GM18519 (cell line): ENCODE results near the gene LOC128125822.
"Not testable (repeated sequence)": the region's sequence is repeated elsewhere in the genome, so short reads cannot be mapped to it uniquely, and the experiment has no call there.

Source experiments
- ATAC-seq: cut with Tn5 transposase; IDR thresholded peaks from one replicate; pipeline ENCODE4 v1.9.1; 2021; ENCODE audit warnings: mild to moderate bottlenecking, moderate library complexity; ENCODE audit not compliant: unreplicated experiment, low FRiP score

The LOC128125822 gene

GRCh38 chr6:63572044-63572746 lies at the start of gene LOC128125822, which contains the start of gene PTP4A1:
Gene LOC128125822 (plus strand): TSS chr6:63572480.
Gene PTP4A1 (plus strand): TSS chr6:63572480. CDS start chr6:63576881, 4,401 bp downstream.
- peak; percentile 94 for ATAC-seq

- ATAC-seq: not testable (repeated sequence)
These were observed 49.4 kb upstream of the LOC128125822 start for GRCh38 chr6:63522911-63523287.

- ATAC-seq: no peak
These were observed 48.6 kb upstream of the LOC128125822 start for GRCh38 chr6:63523630-63524029.

GRCh38 chr6:63525186-63525878 lies 46.9 kb upstream of the LOC128125822 start:
- ATAC-seq: no peak

GRCh38 chr6:63526931-63527330 lies 45.3 kb upstream of the LOC128125822 start:
- ATAC-seq: no peak

GRCh38 chr6:63527658-63528514 lies 44.4 kb upstream of the LOC128125822 start:
- ATAC-seq: no peak

- peak; percentile 36 for ATAC-seq
These were observed 42.8 kb upstream of the LOC128125822 start for GRCh38 chr6:63529498-63529897.

GRCh38 chr6:63530182-63530581 lies 42.1 kb upstream of the LOC128125822 start:
- no peak for ATAC-seq

- ATAC-seq: no peak
These were observed 41.3 kb upstream of the LOC128125822 start for GRCh38 chr6:63530991-63531390.

- no peak for ATAC-seq
These were observed 39.3 kb upstream of the LOC128125822 start for GRCh38 chr6:63533026-63533425.

GRCh38 chr6:63533952-63534351 lies 38.3 kb upstream of the LOC128125822 start:
- ATAC-seq: no peak

- no peak for ATAC-seq
These were observed 34.9 kb upstream of the LOC128125822 start for GRCh38 chr6:63537201-63537958.

- no peak for ATAC-seq
These were observed 34.4 kb upstream of the LOC128125822 start for GRCh38 chr6:63537959-63538300.

- ATAC-seq: no peak
These were observed 33.7 kb upstream of the LOC128125822 start for GRCh38 chr6:63538550-63538949.

GRCh38 chr6:63543001-63543400 lies 29.3 kb upstream of the LOC128125822 start:
- ATAC-seq: no peak

- no peak for ATAC-seq
These were observed 28.3 kb upstream of the LOC128125822 start for GRCh38 chr6:63543982-63544381.

GRCh38 chr6:63546236-63546635 lies 26.0 kb upstream of the LOC128125822 start:
- no peak for ATAC-seq

- no peak for ATAC-seq
These were observed 25.6 kb upstream of the LOC128125822 start for GRCh38 chr6:63546697-63547096.

- ATAC-seq: no peak
These were observed 23.2 kb upstream of the LOC128125822 start for GRCh38 chr6:63549076-63549475.

- peak; percentile 98 for ATAC-seq
These were observed 19.1 kb upstream of the LOC128125822 start for GRCh38 chr6:63553208-63553607.
